ENCODE data around the gene IQCE.

The IQCE gene

GRCh38 chr7:2621948-2622640 is 63.3 kb downstream of the IQCE start:
- TF ChIP-seq ZBTB7A (IDR thresholded peaks at IDR 0.05; ENCODE audit: low read depth) (peak; percentile 81), NFIC (IDR thresholded peaks at IDR 0.05) (peak; percentile 76), TCF12 (IDR thresholded peaks at IDR 0.05; ENCODE audit: low read depth) (0 out of 2 replicates have a peak, but pooled peaks have one; percentile 17), CEBPB (IDR thresholded peaks at IDR 0.05) (no peak), EP300 (IDR thresholded peaks at IDR 0.05; ENCODE audit: borderline replicate concordance) (0 out of 2 replicates have a peak, but pooled peaks have one; percentile 32), TEAD4 (IDR thresholded peaks at IDR 0.05) (0 out of 2 replicates have a peak, but pooled peaks have one; percentile 19), RAD21 (IDR thresholded peaks at IDR 0.05; ENCODE audit: low read depth) (no peak)

DNA sequence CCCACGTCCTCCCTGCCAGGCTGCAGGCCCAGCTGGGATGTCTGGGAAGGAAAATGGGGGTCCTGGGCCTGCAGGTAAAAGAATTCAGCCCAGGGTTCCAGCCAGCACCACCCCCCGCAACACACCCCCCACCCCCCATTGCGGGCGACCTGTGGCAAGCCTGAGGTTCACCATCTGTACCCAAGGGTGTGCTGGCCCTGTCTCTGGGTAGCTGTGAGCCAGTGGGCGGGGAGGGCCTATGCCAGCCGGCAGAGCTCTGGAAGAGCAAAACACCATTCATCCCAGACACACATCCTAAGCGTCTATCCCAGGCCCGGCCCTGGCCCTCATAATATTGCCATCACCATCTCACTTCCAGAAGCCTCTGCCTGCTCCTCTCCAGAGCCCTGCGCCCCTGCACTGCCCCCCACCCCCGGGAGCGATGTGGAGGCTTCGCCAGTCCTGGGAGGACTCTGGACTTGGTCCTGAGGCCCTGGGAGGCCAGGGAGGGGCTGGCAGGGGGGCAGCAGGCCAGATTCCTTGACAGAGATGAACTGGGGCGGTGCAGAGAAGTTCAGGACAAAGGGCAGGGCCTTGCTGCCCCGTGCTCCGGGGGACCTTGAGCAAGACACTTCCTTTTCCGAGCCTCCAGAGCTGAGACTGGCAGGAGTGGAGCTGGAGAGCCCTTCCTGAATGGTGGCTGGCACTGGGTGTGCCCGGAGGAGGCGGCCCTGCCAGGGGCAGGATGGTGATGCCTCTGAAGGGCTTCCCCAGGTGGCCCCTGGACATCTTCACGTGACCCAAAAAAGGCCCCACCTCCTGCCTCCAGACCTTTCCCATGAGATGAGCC is 64.3 kb downstream of the IQCE start:
- TF ChIP-seq, protein P1, sequence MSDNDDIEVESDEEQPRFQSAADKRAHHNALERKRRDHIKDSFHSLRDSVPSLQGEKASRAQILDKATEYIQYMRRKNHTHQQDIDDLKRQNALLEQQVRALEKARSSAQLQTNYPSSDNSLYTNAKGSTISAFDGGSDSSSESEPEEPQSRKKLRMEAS (IDR thresholded peaks at IDR 0.05) = no peak
- no peak for TF ChIP-seq EP300 (IDR thresholded peaks at IDR 0.05; ENCODE audit: borderline replicate concordance)
- TF ChIP-seq TCF12 (IDR thresholded peaks at IDR 0.05; ENCODE audit: low read depth) = no peak
- TF ChIP-seq, protein P2, sequence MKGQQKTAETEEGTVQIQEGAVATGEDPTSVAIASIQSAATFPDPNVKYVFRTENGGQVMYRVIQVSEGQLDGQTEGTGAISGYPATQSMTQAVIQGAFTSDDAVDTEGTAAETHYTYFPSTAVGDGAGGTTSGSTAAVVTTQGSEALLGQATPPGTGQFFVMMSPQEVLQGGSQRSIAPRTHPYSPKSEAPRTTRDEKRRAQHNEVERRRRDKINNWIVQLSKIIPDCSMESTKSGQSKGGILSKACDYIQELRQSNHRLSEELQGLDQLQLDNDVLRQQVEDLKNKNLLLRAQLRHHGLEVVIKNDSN (IDR thresholded peaks at IDR 0.05) = no peak
- no peak for TF ChIP-seq RAD21 (IDR thresholded peaks at IDR 0.05; ENCODE audit: low read depth)
- TF ChIP-seq ZBTB7A (IDR thresholded peaks at IDR 0.05; ENCODE audit: low read depth) = no peak
- no peak for TF ChIP-seq FOXM1 (IDR thresholded peaks at IDR 0.05; ENCODE audit: borderline replicate concordance, low read depth)
- no peak for TF ChIP-seq CREB1 (IDR thresholded peaks at IDR 0.05; ENCODE audit: low read depth)
- no peak for TF ChIP-seq TEAD4 (IDR thresholded peaks at IDR 0.05)
- TF ChIP-seq CEBPB (IDR thresholded peaks at IDR 0.05) = no peak
- TF ChIP-seq TAF1 (IDR thresholded peaks at IDR 0.05; ENCODE audit: low read depth) = no peak

DNA sequence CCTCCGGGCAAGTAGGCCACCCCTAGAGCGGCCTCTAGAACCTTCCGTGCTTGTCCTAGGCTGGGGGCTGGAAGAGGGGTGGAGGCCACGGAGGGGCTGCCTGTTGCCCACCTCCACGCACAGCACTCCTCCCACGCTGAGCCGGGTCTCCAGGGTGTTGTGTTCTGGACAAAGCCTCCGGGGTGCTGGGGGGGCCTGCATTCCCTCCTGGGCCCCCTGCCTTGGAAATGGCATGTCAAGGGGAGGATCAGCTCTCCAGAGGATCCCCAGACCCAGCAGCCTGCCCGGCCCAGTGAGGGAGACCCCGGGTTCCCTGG is 64.9 kb downstream of the IQCE start:
- TF ChIP-seq TEAD4 (IDR thresholded peaks at IDR 0.05) = no peak
- no peak for TF ChIP-seq TCF12 (IDR thresholded peaks at IDR 0.05; ENCODE audit: low read depth)
- TF ChIP-seq, protein P1 (IDR thresholded peaks at IDR 0.05) = no peak
- TF ChIP-seq, protein P3, sequence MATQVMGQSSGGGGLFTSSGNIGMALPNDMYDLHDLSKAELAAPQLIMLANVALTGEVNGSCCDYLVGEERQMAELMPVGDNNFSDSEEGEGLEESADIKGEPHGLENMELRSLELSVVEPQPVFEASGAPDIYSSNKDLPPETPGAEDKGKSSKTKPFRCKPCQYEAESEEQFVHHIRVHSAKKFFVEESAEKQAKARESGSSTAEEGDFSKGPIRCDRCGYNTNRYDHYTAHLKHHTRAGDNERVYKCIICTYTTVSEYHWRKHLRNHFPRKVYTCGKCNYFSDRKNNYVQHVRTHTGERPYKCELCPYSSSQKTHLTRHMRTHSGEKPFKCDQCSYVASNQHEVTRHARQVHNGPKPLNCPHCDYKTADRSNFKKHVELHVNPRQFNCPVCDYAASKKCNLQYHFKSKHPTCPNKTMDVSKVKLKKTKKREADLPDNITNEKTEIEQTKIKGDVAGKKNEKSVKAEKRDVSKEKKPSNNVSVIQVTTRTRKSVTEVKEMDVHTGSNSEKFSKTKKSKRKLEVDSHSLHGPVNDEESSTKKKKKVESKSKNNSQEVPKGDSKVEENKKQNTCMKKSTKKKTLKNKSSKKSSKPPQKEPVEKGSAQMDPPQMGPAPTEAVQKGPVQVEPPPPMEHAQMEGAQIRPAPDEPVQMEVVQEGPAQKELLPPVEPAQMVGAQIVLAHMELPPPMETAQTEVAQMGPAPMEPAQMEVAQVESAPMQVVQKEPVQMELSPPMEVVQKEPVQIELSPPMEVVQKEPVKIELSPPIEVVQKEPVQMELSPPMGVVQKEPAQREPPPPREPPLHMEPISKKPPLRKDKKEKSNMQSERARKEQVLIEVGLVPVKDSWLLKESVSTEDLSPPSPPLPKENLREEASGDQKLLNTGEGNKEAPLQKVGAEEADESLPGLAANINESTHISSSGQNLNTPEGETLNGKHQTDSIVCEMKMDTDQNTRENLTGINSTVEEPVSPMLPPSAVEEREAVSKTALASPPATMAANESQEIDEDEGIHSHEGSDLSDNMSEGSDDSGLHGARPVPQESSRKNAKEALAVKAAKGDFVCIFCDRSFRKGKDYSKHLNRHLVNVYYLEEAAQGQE (IDR thresholded peaks at IDR 0.05; ENCODE audit: low read depth) = no peak
- no peak for TF ChIP-seq CEBPB (IDR thresholded peaks at IDR 0.05)
- TF ChIP-seq, protein P2 (IDR thresholded peaks at IDR 0.05) = no peak
- no peak for TF ChIP-seq YY1 (IDR thresholded peaks at IDR 0.05; ENCODE audit: low read depth)
- no peak for TF ChIP-seq TAF1 (IDR thresholded peaks at IDR 0.05; ENCODE audit: low read depth)
- TF ChIP-seq EP300 (IDR thresholded peaks at IDR 0.05; ENCODE audit: borderline replicate concordance) = no peak
- TF ChIP-seq NFIC (IDR thresholded peaks at IDR 0.05) = no peak
- no peak for TF ChIP-seq RAD21 (IDR thresholded peaks at IDR 0.05; ENCODE audit: low read depth)
- no peak for TF ChIP-seq EGR1 (IDR thresholded peaks at IDR 0.05)
- TF ChIP-seq FOXM1 (IDR thresholded peaks at IDR 0.05; ENCODE audit: borderline replicate concordance, low read depth) = no peak
- no peak for TF ChIP-seq CREB1 (IDR thresholded peaks at IDR 0.05; ENCODE audit: low read depth)
- TF ChIP-seq ZBTB7A (IDR thresholded peaks at IDR 0.05; ENCODE audit: low read depth) = no peak

GRCh38 chr7:2624293-2624886 is 65.6 kb downstream of the IQCE start:
- TF ChIP-seq, protein P3 (IDR thresholded peaks at IDR 0.05; ENCODE audit: low read depth) = no peak

GRCh38 chr7:2626498-2627117 is 67.8 kb downstream of the IQCE start:
- TF ChIP-seq TAF1 (IDR thresholded peaks at IDR 0.05; ENCODE audit: low read depth) = no peak
- TF ChIP-seq FOXM1 (IDR thresholded peaks at IDR 0.05; ENCODE audit: borderline replicate concordance, low read depth) = no peak
- no peak for TF ChIP-seq TCF12 (IDR thresholded peaks at IDR 0.05; ENCODE audit: low read depth)
